NCI-H1105 treated with DMSO at 0.1 percent for 48 hours (cell line): ENCODE measurements around the gene UBE4B.
"Not testable (repeated sequence)": the region's sequence is repeated elsewhere in the genome, so short reads cannot be mapped to it uniquely, and the experiment has no call there.

Experiments
- DNase-seq: peaks from one replicate; lab custom pipeline; 2025; lab: John Stamatoyannopoulos, UW

The UBE4B gene

GRCh38 chr1:10071640-10072039, 38.9 kb downstream of the UBE4B start:
- no peak for DNase-seq

GRCh38 chr1:10073371-10073770, 40.6 kb downstream of the UBE4B start:
- not testable (repeated sequence) for DNase-seq

- DNase-seq = no peak
These were observed 41.5 kb downstream of the UBE4B start for GRCh38 chr1:10074059-10074851.

- no peak for DNase-seq
These were observed 42.3 kb downstream of the UBE4B start for GRCh38 chr1:10074852-10075730.

GRCh38 chr1:10075732-10076131, 43.0 kb downstream of the UBE4B start:
- no peak for DNase-seq

- no peak for DNase-seq
These were observed 45.7 kb downstream of the UBE4B start for GRCh38 chr1:10078494-10078893.

GRCh38 chr1:10080523-10080922, 47.8 kb downstream of the UBE4B start:
- no peak for DNase-seq

- no peak for DNase-seq
These were observed 50.2 kb downstream of the UBE4B start for GRCh38 chr1:10082785-10083479.

GRCh38 chr1:10084045-10084444, 51.3 kb downstream of the UBE4B start:
- no peak for DNase-seq

GRCh38 chr1:10085076-10085475, 52.3 kb downstream of the UBE4B start:
- no peak for DNase-seq

GRCh38 chr1:10087210-10087609, 54.5 kb downstream of the UBE4B start:
- no peak for DNase-seq

- no peak for DNase-seq
These were observed 69.2 kb downstream of the UBE4B start for GRCh38 chr1:10101929-10102328.

- DNase-seq = no peak
These were observed 70.4 kb downstream of the UBE4B start for GRCh38 chr1:10103193-10103592.

GRCh38 chr1:10104834-10105233, 72.1 kb downstream of the UBE4B start:
- DNase-seq = no peak

- peak; percentile 22 for DNase-seq
These were observed 72.7 kb downstream of the UBE4B start for GRCh38 chr1:10105484-10105883.

GRCh38 chr1:10106241-10106640, 73.5 kb downstream of the UBE4B start:
- no peak for DNase-seq

GRCh38 chr1:10106756-10107475, 74.2 kb downstream of the UBE4B start:
- no peak for DNase-seq

GRCh38 chr1:10107476-10107847, 74.7 kb downstream of the UBE4B start:
- not testable (repeated sequence) for DNase-seq

GRCh38 chr1:10108134-10108663, 75.4 kb downstream of the UBE4B start:
- DNase-seq = no peak

GRCh38 chr1:10108948-10109708, 76.4 kb downstream of the UBE4B start:
- DNase-seq = no peak

GRCh38 chr1:10113501-10113900, 80.7 kb downstream of the UBE4B start:
- DNase-seq = no peak
